Gastroesophageal sphincter (tissue), 4 donors: ENCODE results near the gene IRS2. TPM values are rescaled to one million over a fixed set of nuclear protein-coding genes. Genes with fewer than 3 reads are reported as not detected.

Source experiments
- ATAC-seq: fragments of 150-250 bp; one replicate; pipeline ENCODE4 v1.9.1; 2016; ENCODE audit warnings: mild to moderate bottlenecking, moderate library complexity
- H3K27ac ChIP-seq, 4 donors: fragments of 200-600 bp; sonication (generic) in 3 of 4; 1 replicate in 3 of 4; 2 replicates in 1 of 4; pipeline ENCODE4 v1.5.1; 2016 to 2019
- H3K27me3 ChIP-seq: fragments of 200-600 bp; sonication (generic); one replicate; pipeline ENCODE4 v1.5.1; 2019
- H3K36me3 ChIP-seq, 2 donors: fragments of 200-600 bp; sonication (generic); one replicate each; pipeline ENCODE4 v1.5.1; 2019; ENCODE audit warnings: control low read depth in 1 of 2
- H3K4me1 ChIP-seq, 3 donors: fragments of 200-600 bp; sonication (generic); 1 replicate in 2 of 3; 2 replicates in 1 of 3; pipeline ENCODE4 v1.5.1; 2016 to 2019; ENCODE audit warnings: control low read depth in 2 of 3
- H3K4me3 ChIP-seq, 2 donors: fragments of 200-600 bp; sonication (generic); one replicate each; pipeline ENCODE4 v1.5.1; 2019; ENCODE audit warnings: mild to moderate bottlenecking in 1 of 2, moderate library complexity in 1 of 2
- H3K9me3 ChIP-seq, 3 donors: fragments of 200-600 bp; sonication (generic); one replicate each; pipeline ENCODE4 v1.5.1; 2017 to 2019; ENCODE audit warnings: control low read depth in 2 of 3
- CTCF ChIP-seq, 4 experiments: fragments of 200-600 bp in 2 of 4; fragments of 450-650 bp in 2 of 4; sonication (generic) in 1 of 4; IDR thresholded peaks; one replicate each; pipeline ENCODE4 v1.5.1; 2017 to 2019; ENCODE audit warnings: antibody characterized with exemption in 4 of 4, mild to moderate bottlenecking in 2 of 4, moderate library complexity in 2 of 4
- EP300 ChIP-seq: sonication (generic); formaldehyde crosslinking; IDR thresholded peaks from one replicate; pipeline ENCODE4 v1.6.1; 2017; ENCODE audit warnings: antibody characterized with exemption, mild to moderate bottlenecking
- POLR2A ChIP-seq, 2 donors: fragments of 450-650 bp; IDR thresholded peaks; one replicate each; pipeline ENCODE4 v1.6.1; 2017; ENCODE audit warnings: antibody characterized with exemption in 2 of 2, mild to moderate bottlenecking in 2 of 2, moderate library complexity in 1 of 2
- POLR2AphosphoS5 ChIP-seq: sonication (generic); formaldehyde crosslinking; IDR thresholded peaks from one replicate; pipeline ENCODE4 v1.6.1; 2017; ENCODE audit warnings: antibody characterized with exemption
- WGBS, 2 donors: methylation state at CpG; one replicate each; pipeline ENCODE4 v1.1.5; 2018; ENCODE audit warnings: low coverage in 1 of 2; 5-methylcytosine and 5-hydroxymethylcytosine counted together
- total RNA-seq, 4 donors: library from RNA; depleted of rRNA; stranded (reverse); fragments of >200 nt; gene quantifications; one replicate each; pipeline ENCODE4 v1.1.0, GENCODE V29; 2016

IRS2 gene
- total RNA-seq, 4 donors from 2014 or later: 29.8 to 69.3 (median 49.4) TPM

GRCh38 chr13:109749365-109749764 is 37.0 kb downstream of the IRS2 start:
- H3K9me3 ChIP-seq: no peaks in the 10 kb centered on the region
- no peaks in the 10 kb centered on the region for H3K27me3 ChIP-seq
- H3K4me1 ChIP-seq: peaks cover 0 to 7% (median under 1%) of the 10 kb centered on the region in 3 donors
- peaks cover 0 to 29% of the 10 kb centered on the region in 2 donors for H3K36me3 ChIP-seq
- ATAC-seq: no peak
- no peak for TF ChIP-seq EP300
- no peak for TF ChIP-seq CTCF (IDR thresholded peaks at IDR 0.05)
- TF ChIP-seq POLR2A (IDR thresholded peaks at IDR 0.05): no peak
- no peak for TF ChIP-seq POLR2AphosphoS5
- WGBS, 2 donors: 65 to 82% methylated on average over 3 to 4 of the region's 5 CpGs
- H3K27ac ChIP-seq: no peak overlapping the region
- H3K4me3 ChIP-seq: no peak overlapping the region

GRCh38 chr13:109748677-109749076 is 37.7 kb downstream of the IRS2 start:
- peaks cover 0 to 22% of the 10 kb centered on the region in 2 donors for H3K36me3 ChIP-seq
- ATAC-seq: no peak
- no peaks in the 10 kb centered on the region for H3K9me3 ChIP-seq
- TF ChIP-seq EP300 (no peak), CTCF (IDR thresholded peaks at IDR 0.05) (no peak), POLR2A (IDR thresholded peaks at IDR 0.05) (no peak), POLR2AphosphoS5 (no peak)
- H3K27ac ChIP-seq: no peak overlapping the region
- WGBS, 2 donors: 50 to 68% methylated on average over 2 of the region's 2 CpGs
- no peaks in the 10 kb centered on the region for H3K27me3 ChIP-seq
- peaks cover 0 to 14% (median 3%) of the 10 kb centered on the region in 3 donors for H3K4me1 ChIP-seq
- no peak overlapping the region for H3K4me3 ChIP-seq

- no peak for TF ChIP-seq POLR2AphosphoS5
- no peak for TF ChIP-seq CTCF (IDR thresholded peaks at IDR 0.05)
- TF ChIP-seq POLR2A (IDR thresholded peaks at IDR 0.05): no peak
- no peak for TF ChIP-seq EP300
- ATAC-seq: no peak
These were observed 38.9 kb downstream of the IRS2 start for GRCh38 chr13:109747524-109747923.

GRCh38 chr13:109746364-109746763 is 40.0 kb downstream of the IRS2 start:
- TF ChIP-seq POLR2A (IDR thresholded peaks at IDR 0.05) (no peak), CTCF (IDR thresholded peaks at IDR 0.05) (no peak), POLR2AphosphoS5 (no peak)
- 85 to 94% methylated on average over 5 to 7 of the region's 10 CpGs for WGBS, 2 donors
- H3K27me3 ChIP-seq: no peaks in the 10 kb centered on the region
- no peak overlapping the region for H3K27ac ChIP-seq
- H3K4me1 ChIP-seq: peaks cover 0 to 18% (median 3%) of the 10 kb centered on the region in 3 donors
- H3K36me3 ChIP-seq: no peaks in the 10 kb centered on the region
- no peak overlapping the region for H3K4me3 ChIP-seq
- no peaks in the 10 kb centered on the region for H3K9me3 ChIP-seq
- no peak for ATAC-seq

More at GRCh38 chr13:109747524-109747923, 38.9 kb downstream of the IRS2 start:
- 53 to 75% methylated on average over 2 to 3 of the region's 3 CpGs for WGBS, 2 donors
- Histone ChIP-seq H3K27ac (no peak overlapping the region), H3K36me3 (peaks cover 0 to 10% of the 10 kb centered on the region in 2 donors), H3K27me3 (no peaks in the 10 kb centered on the region), H3K4me3 (no peak overlapping the region), H3K4me1 (peaks cover 0 to 18% (median 3%) of the 10 kb centered on the region in 3 donors), H3K9me3 (no peaks in the 10 kb centered on the region)

- no peak for ATAC-seq
- H3K9me3 ChIP-seq: no peaks in the 10 kb centered on the region
- no peaks in the 10 kb centered on the region for H3K36me3 ChIP-seq
- H3K27me3 ChIP-seq: no peaks in the 10 kb centered on the region
- peaks cover 0 to 18% (median 3%) of the 10 kb centered on the region in 3 donors for H3K4me1 ChIP-seq
- H3K27ac ChIP-seq: no peak overlapping the region
- WGBS, 2 donors: 80 to 92% methylated on average over 1 to 8 of the region's 15 CpGs
- TF ChIP-seq CTCF (IDR thresholded peaks at IDR 0.05) (no peak), EP300 (no peak), POLR2A (IDR thresholded peaks at IDR 0.05) (no peak), POLR2AphosphoS5 (no peak)
- no peak overlapping the region for H3K4me3 ChIP-seq
These were observed 40.7 kb downstream of the IRS2 start for GRCh38 chr13:109745702-109746101.
